Upper lobe of right lung (tissue), 1 donor: ENCODE data around the gene XK. TPM values are rescaled to one million over a fixed set of nuclear protein-coding genes. Genes with fewer than 3 reads are reported as not detected.
"Not testable (repeated sequence)": the region's sequence is repeated elsewhere in the genome, so short reads cannot be mapped to it uniquely, and the experiment has no call there.

Experiments
- ATAC-seq: fragments of 200-7000 bp; cut with Tn5 transposase; one replicate; pipeline ENCODE4 v1.9.1; 2020; ENCODE audit warnings: mild to moderate bottlenecking, moderate library complexity
- DNase-seq: peaks from one replicate; pipeline ENCODE4 v3.0.0-alpha.2; 2020
- H3K27ac ChIP-seq: fragments of 200-600 bp; one replicate; pipeline ENCODE4 v1.8.0; 2022
- H3K27me3 ChIP-seq: fragments of 200-600 bp; one replicate; pipeline ENCODE4 v1.8.0; 2022; ENCODE audit warnings: mild to moderate bottlenecking
- H3K36me3 ChIP-seq: fragments of 200-600 bp; one replicate; pipeline ENCODE4 v1.8.0; 2022
- H3K4me1 ChIP-seq: fragments of 200-600 bp; one replicate; pipeline ENCODE4 v1.8.0; 2022
- H3K4me3 ChIP-seq: fragments of 200-600 bp; one replicate; pipeline ENCODE4 v1.8.0; 2022; ENCODE audit warnings: mild to moderate bottlenecking
- H3K9me3 ChIP-seq: fragments of 200-600 bp; one replicate; pipeline ENCODE4 v1.8.0; 2022
- intact Hi-C: fragments of 100-400 bp; cut with DNase I; formaldehyde crosslinking; loops from one replicate; pipeline ENCODE4 v1.11.0; 2022
- total RNA-seq: library from RNA; stranded (reverse); fragmentation: NEBNext Ultra II Directional; extraction: Animal tissue kit (Norgen Biotek cat#: 25700); gene quantifications from one replicate; pipeline ENCODE4 v1.2.1, GENCODE V29; 2021
- TF ChIP-seq, protein P1 (sequence below): fragments of 200-600 bp; IDR thresholded peaks from one replicate; pipeline ENCODE4 v1.8.0; 2022; ENCODE audit warnings: antibody characterized with exemption
- donor health status: DM: no; HTN: yes; CAD: no; lungs with severe emphysema.

XK gene
- total RNA-seq, 1 donor from 2014 or later, result 1.6 TPM

DNA sequence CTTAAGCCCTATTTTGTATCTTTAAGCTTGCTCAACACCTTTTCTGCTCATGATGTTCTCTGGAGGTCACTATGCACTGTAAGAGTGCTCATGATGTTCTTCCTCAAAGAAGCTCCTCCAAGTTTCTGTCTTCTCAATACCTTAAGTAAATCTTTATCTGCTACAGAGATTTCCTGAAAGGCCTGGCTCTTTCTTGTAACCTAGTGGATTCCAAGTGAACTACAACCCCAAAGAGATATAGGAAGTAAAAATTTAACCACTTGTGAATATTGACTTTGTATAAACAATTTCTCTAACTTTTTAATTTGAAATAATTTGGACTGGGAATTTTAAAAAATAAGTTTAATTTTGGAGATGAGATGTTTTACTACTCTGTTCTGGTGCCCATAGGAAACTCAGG lies 39.3 kb upstream of the XK start:
- no peak overlapping the region for H3K4me3 ChIP-seq
- H3K36me3 ChIP-seq, result no peaks in the 10 kb centered on the region
- intact Hi-C loops, result no loop called here
- H3K4me1 ChIP-seq, result no peaks in the 10 kb centered on the region
- H3K27me3 ChIP-seq, result no peaks in the 10 kb centered on the region
- H3K27ac ChIP-seq, result no peak overlapping the region
- ATAC-seq (no peak), DNase-seq (no peak)
- H3K9me3 ChIP-seq, result no peaks in the 10 kb centered on the region
- TF ChIP-seq, protein P1, sequence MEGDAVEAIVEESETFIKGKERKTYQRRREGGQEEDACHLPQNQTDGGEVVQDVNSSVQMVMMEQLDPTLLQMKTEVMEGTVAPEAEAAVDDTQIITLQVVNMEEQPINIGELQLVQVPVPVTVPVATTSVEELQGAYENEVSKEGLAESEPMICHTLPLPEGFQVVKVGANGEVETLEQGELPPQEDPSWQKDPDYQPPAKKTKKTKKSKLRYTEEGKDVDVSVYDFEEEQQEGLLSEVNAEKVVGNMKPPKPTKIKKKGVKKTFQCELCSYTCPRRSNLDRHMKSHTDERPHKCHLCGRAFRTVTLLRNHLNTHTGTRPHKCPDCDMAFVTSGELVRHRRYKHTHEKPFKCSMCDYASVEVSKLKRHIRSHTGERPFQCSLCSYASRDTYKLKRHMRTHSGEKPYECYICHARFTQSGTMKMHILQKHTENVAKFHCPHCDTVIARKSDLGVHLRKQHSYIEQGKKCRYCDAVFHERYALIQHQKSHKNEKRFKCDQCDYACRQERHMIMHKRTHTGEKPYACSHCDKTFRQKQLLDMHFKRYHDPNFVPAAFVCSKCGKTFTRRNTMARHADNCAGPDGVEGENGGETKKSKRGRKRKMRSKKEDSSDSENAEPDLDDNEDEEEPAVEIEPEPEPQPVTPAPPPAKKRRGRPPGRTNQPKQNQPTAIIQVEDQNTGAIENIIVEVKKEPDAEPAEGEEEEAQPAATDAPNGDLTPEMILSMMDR, result no peak

DNA sequence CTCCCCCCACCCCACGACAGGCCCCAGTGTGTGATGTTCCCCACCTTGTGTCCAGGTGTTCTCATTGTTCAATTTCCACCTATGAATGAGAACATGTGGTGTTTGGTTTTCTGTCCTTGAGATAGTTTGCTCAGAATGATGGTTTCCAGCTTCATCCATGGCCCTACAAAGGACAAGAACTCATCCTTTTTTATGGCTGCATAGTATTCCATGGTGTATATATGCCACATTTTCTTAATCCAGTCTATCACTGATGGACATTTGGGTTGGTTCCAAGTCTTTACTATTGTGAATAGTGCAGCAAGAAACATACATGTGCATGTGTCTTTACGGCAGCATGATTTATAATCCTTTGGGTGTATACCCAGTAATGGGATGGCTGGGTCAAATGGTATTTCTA lies 34.7 kb upstream of the XK start:
- ATAC-seq, H3K4me1 ChIP-seq, H3K9me3 ChIP-seq, intact Hi-C loops, H3K4me3 ChIP-seq, H3K27me3 ChIP-seq, H3K27ac ChIP-seq, H3K36me3 ChIP-seq, DNase-seq: not testable (repeated sequence)

DNA sequence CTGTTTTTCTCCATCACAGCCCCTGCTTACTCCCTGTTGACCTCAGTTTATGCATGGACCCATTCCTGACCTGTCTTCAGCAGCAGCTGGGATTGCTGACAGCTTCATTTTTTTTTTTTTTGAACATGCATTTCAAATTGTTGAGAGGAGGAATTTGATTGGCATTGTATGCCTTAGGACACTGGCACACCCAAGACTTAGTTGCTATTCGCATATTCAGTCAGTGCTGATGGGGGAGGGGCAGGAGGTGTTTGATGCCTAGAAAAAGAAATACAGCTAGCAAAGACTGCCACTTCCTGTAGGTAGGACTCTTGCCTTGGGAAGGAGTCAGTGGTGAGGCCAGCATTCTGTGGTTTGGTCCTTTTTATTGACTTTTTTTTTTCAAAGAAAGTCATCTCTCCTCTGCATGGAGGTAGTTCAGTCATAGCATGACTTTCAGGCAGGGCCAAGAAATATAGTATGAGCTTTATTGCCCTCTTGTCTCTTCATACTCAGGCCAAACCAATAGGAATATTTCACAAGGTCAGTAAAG lies 33.6 kb upstream of the XK start:
- ATAC-seq (no peak), DNase-seq (no peak)
- Histone ChIP-seq H3K4me1 (no peaks in the 10 kb centered on the region), H3K9me3 (no peaks in the 10 kb centered on the region), H3K4me3 (no peak overlapping the region), H3K27me3 (no peaks in the 10 kb centered on the region), H3K27ac (no peak overlapping the region), H3K36me3 (no peaks in the 10 kb centered on the region)
- TF ChIP-seq, protein P1, result no peak
- intact Hi-C loops, result no loop called here

DNA sequence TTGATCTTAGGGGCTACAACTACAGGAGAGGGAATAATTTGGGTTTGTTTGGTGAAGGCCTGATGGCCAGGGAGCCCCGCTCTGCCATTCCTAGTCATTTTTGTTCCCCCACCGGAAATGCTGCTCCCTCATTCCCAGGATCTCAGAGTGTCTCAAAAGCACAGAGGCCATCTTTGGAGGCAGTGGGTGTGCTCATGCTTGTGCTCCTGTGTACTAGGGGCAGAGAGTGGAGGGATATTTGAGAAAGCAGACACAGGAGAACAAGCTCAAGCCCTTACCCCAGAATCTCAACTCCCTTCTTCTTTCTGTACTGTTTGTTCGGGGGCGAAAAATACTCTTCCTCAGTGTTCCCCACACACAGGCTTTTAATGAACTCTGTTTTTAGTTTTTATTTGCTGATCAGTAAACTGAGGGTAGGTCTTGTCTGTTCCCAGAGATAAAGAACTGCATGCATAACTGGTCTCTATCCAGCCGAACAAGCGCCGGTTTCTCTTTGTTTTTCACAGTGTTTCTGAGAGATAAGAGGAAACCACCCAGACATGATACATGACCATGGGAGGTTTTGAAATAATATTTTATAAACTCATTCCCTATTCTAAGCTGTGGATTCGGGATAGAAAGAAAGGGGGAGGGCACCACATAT lies 32.9 kb upstream of the XK start:
- Histone ChIP-seq H3K27me3 (no peaks in the 10 kb centered on the region), H3K9me3 (no peaks in the 10 kb centered on the region), H3K4me3 (no peak overlapping the region), H3K4me1 (no peaks in the 10 kb centered on the region), H3K27ac (no peak overlapping the region), H3K36me3 (no peaks in the 10 kb centered on the region)
- TF ChIP-seq, protein P1, result no peak
- DNase-seq (no peak), ATAC-seq (no peak)
- intact Hi-C loops, result no loop called here

DNA sequence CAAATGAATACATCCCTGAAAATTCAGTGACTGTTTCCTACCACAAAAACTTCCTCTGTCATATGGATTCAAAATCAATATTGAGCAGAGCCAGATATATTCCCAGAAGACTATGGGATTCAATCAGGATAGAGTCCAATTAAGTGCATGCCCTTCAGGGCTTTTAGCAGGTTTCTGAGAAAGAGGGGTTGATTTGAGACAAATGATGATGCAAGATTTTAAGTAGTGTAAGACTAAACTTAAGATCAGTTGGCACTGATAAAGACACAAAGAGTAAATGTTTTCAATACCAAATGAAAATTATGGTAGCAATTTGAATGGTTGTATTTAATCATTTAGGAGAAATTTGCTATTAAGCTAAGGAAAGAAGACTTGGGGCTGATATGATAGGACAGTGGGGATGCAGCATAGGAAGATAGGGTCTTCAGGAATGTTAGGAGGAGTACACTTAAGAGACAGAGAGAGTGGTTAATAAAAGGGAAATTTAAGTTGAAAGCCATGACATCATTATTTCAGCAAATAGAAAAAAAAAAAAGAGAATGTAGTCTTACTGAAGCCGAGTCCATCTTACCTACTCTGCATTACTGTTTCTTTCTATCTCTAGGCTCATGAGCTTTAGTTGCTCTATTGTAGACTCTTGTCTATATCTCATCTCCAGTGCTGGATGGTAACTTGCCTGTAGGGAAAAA lies 32.0 kb upstream of the XK start:
- Histone ChIP-seq H3K27me3 (no peaks in the 10 kb centered on the region), H3K9me3 (no peaks in the 10 kb centered on the region), H3K36me3 (no peaks in the 10 kb centered on the region), H3K4me1 (no peaks in the 10 kb centered on the region), H3K27ac (no peak overlapping the region), H3K4me3 (no peak overlapping the region)
- TF ChIP-seq, protein P1, result no peak
- DNase-seq (no peak), ATAC-seq (no peak)
- intact Hi-C loops, result no loop called here

DNA sequence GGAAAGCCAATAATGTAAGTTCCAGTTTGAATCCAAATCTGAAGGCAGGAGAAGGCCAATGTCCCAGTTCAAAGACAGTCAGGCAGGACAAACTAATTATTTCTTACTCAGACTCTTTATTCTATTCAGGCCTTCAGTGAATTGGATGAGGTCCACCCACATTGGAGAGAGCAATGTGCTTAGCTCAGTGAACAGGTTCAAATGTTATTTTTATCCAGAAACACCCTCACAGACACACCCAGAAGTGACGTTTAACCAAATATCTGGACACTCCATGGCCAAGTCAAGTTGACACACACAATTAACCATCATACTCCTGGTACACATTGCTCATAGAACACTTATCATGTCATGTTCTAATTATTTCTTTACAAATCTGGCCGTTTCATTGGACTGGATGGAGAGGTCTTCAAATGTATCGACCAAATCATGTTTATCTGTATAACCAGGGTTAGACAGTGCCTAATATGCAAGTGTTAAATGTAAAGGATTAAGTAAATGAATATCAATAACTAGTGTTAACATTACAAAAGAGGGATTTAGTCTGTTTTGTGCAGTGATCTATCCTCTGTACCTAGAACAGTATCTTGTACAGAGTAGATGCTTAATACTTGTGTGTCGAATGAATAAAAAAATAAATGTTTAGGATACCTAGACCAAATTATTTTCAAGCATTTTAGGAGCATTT lies 27.1 kb upstream of the XK start:
- Histone ChIP-seq H3K4me3 (no peak overlapping the region), H3K27me3 (no peaks in the 10 kb centered on the region), H3K36me3 (no peaks in the 10 kb centered on the region), H3K4me1 (no peaks in the 10 kb centered on the region), H3K9me3 (no peaks in the 10 kb centered on the region), H3K27ac (no peak overlapping the region)
- intact Hi-C loops, result no loop called here
- TF ChIP-seq, protein P1, result no peak
- no peak for ATAC-seq
- DNase-seq, result no peak
